Endothelial cell of umbilical vein (primary cell): ENCODE results near the gene NRXN3. TPM values are rescaled to one million over a fixed set of nuclear protein-coding genes. Genes with fewer than 3 reads are reported as not detected.

Experiments used
- BruUV-seq: library from RNA; stranded (reverse); fragments of 400-500 nt; replicated peaks from 2 replicates; lab custom pipeline; 2021; lab: Mats Ljungman, UMichigan
- CTCF ChIA-PET: fragments of 300-600, 350-600 bp; sonication (Branson Sonifier 250); formaldehyde crosslinking; loops from one replicate; lab custom pipeline; 2021; ENCODE audit warnings: antibody characterized with exemption, inconsistent platforms; lab: Charles Lee
- POLR2A ChIA-PET: fragments of 300-600, 350-600 bp; sonication (Branson Sonifier 250); formaldehyde crosslinking; loops from one replicate; lab custom pipeline; 2021; ENCODE audit warnings: antibody characterized with exemption, inconsistent platforms; lab: Charles Lee
- DNase-seq: peaks from one replicate; pipeline ENCODE4 v3.0.0-alpha.2; 2011; ENCODE audit warnings: low read depth, low spot score
- FAIRE-seq: peaks from 2 replicates; lab custom pipeline; 2011; peaks lifted over from hg19 to GRCh38; lab: Jason Lieb, UNC
- H2AFZ ChIP-seq: 2 replicates; pipeline ENCODE4 v1.6.0; 2012; ENCODE audit warnings: low read depth, low read length, control low read depth, inconsistent platforms
- H3K27ac ChIP-seq: 2 replicates; pipeline ENCODE4 v1.5.1; 2011; ENCODE audit warnings: low read depth, mild to moderate bottlenecking, control low read depth, low read length, moderate library complexity; ENCODE audit not compliant: insufficient read depth
- H3K27me3 ChIP-seq, 2 experiments: 2 replicates each; pipeline versions ENCODE4 v1.6.0 to v1.6.1; 2011; ENCODE audit warnings: low read length in 2 of 2, mixed read lengths in 1 of 2; ENCODE audit not compliant: control insufficient read depth in 2 of 2, insufficient read depth in 2 of 2
- H3K36me3 ChIP-seq, 2 experiments: 2 replicates in 1 of 2; 3 replicates in 1 of 2; pipeline ENCODE4 v1.5.1; 2011; ENCODE audit warnings: low read length in 2 of 2, mild to moderate bottlenecking in 1 of 2, moderate library complexity in 1 of 2; ENCODE audit not compliant: control insufficient read depth in 2 of 2, insufficient read depth in 2 of 2; ENCODE audit errors: extremely low read depth in 1 of 2
- H3K4me1 ChIP-seq: 3 replicates; pipeline ENCODE4 v1.5.1; 2011; ENCODE audit warnings: mild to moderate bottlenecking, low read length; ENCODE audit not compliant: control insufficient read depth, insufficient read depth; ENCODE audit errors: extremely low read depth
- H3K4me2 ChIP-seq: 2 replicates; pipeline ENCODE4 v1.6.1; 2011; ENCODE audit warnings: low read length, control low read depth, mixed read lengths; ENCODE audit not compliant: insufficient read depth
- H3K4me3 ChIP-seq, 3 experiments: fragments of 200-600 bp in 1 of 3; sonication (generic), shearing (Covaris generic) in 1 of 3; replicated peaks in 1 of 3; 2 replicates each; pipeline ENCODE4 v1.5.1; 2011 to 2016; ENCODE audit warnings: control low read depth in 3 of 3, low read length in 3 of 3, mild to moderate bottlenecking in 2 of 3, inconsistent platforms in 1 of 3, low read depth in 1 of 3, moderate library complexity in 1 of 3; ENCODE audit not compliant: insufficient read depth in 1 of 3
- H3K79me2 ChIP-seq: 2 replicates; pipeline ENCODE4 v1.6.0; 2012; ENCODE audit warnings: low read length, inconsistent platforms; ENCODE audit not compliant: control insufficient read depth, insufficient read depth
- H3K9ac ChIP-seq: replicated peaks from 2 replicates; pipeline ENCODE3; 2011; ENCODE audit warnings: low read length, control low read depth; ENCODE audit not compliant: insufficient read depth; ENCODE audit errors: extremely low read depth
- H3K9me1 ChIP-seq: replicated peaks from 3 replicates; pipeline ENCODE4 v1.6.0; 2011; ENCODE audit warnings: mild to moderate bottlenecking, low read length; ENCODE audit not compliant: control insufficient read depth, insufficient read depth; ENCODE audit errors: extremely low read depth
- H3K9me3 ChIP-seq: replicated peaks from 2 replicates; pipeline ENCODE4 v1.5.1; 2012; ENCODE audit warnings: low read length, inconsistent platforms; ENCODE audit not compliant: control insufficient read depth, insufficient read depth
- H4K20me1 ChIP-seq: replicated peaks from 2 replicates; pipeline ENCODE3; 2011; ENCODE audit warnings: mild to moderate bottlenecking, low read length; ENCODE audit not compliant: control insufficient read depth, insufficient read depth; ENCODE audit errors: extremely low read depth
- EZH2 ChIP-seq: IDR thresholded peaks from 2 replicates; pipeline ENCODE4 v1.6.1; 2012; ENCODE audit warnings: borderline replicate concordance, low read depth, mild to moderate bottlenecking, moderate library complexity, low read length, inconsistent platforms; ENCODE audit not compliant: severe bottlenecking
- FOS ChIP-seq: IDR thresholded peaks from 2 replicates; pipeline ENCODE4 v1.6.1; 2011; ENCODE audit warnings: mild to moderate bottlenecking, low read length, moderate library complexity, borderline replicate concordance; ENCODE audit not compliant: insufficient read depth
- GATA2 ChIP-seq: IDR thresholded peaks from 2 replicates; pipeline ENCODE4 v1.7.0; 2011; ENCODE audit warnings: low read depth, mild to moderate bottlenecking, moderate library complexity, mixed read lengths, low read length; ENCODE audit not compliant: insufficient read length, insufficient read depth
- JUN ChIP-seq: IDR thresholded peaks from 2 replicates; pipeline ENCODE4 v1.6.1; 2011; ENCODE audit warnings: borderline replicate concordance, low read depth; ENCODE audit not compliant: insufficient read length, insufficient read depth
- MYC ChIP-seq: IDR thresholded peaks from one replicate; pipeline ENCODE4 v1.6.1; 2011; ENCODE audit warnings: mild to moderate bottlenecking, low read depth, low read length
- POLR2A ChIP-seq: IDR thresholded peaks from 2 replicates; pipeline ENCODE4 v1.6.1; 2012; ENCODE audit warnings: low read depth, mild to moderate bottlenecking, control low read depth, low read length
- POLR2AphosphoS5 ChIP-seq: IDR thresholded peaks from 2 replicates; pipeline ENCODE4 v1.6.1; 2012; ENCODE audit warnings: low read depth, mild to moderate bottlenecking, control low read depth, low read length, moderate library complexity; ENCODE audit not compliant: insufficient read depth
- dilution Hi-C: fragments of 300-500 bp; cut with MboI; formaldehyde crosslinking; loops from one replicate; pipeline ENCODE4 v1.15.0; 2019; ENCODE audit warnings: low sequenced_read_pairs; ENCODE audit not compliant: extremely low pct_ligation_motif_present
- intact Hi-C: fragments of 100-400 bp; cut with micrococcal nuclease; formaldehyde crosslinking; loops from one replicate; pipeline ENCODE4 v1.10.0; 2022
- polyA plus RNA-seq, 4 experiments: library from polyadenylated mRNA; depleted of rRNA in 3 of 4; stranded (reverse) in 3 of 4; unstranded in 1 of 4; fragments of >200 nt; gene quantifications; 2 replicates each; pipeline versions ENCODE4 v1.2.1 to v1.2.3, GENCODE V29; 2011 to 2012; ENCODE audit warnings: missing spikeins in 1 of 4
- total RNA-seq: library from RNA; stranded (reverse); gene quantifications from 2 replicates; pipeline ENCODE4 v1.2.3, GENCODE V29; 2021
- TF ChIP-seq, protein P1 (sequence below): IDR thresholded peaks from 2 replicates; pipeline ENCODE4 v1.6.1; 2011; ENCODE audit not compliant: insufficient read depth, insufficient read length
- TF ChIP-seq, protein P2 (sequence below), 2 donors: IDR thresholded peaks; 1 replicate in 1 of 2; 2 replicates in 1 of 2; pipeline ENCODE4 v1.5.1; 2011; ENCODE audit warnings: low read length in 2 of 2, mild to moderate bottlenecking in 2 of 2, moderate library complexity in 2 of 2, control low read depth in 1 of 2, inconsistent platforms in 1 of 2, low read depth in 1 of 2; ENCODE audit not compliant: insufficient read depth in 1 of 2; ENCODE audit errors: extremely low read depth in 1 of 2

The NRXN3 gene
- total and polyA plus RNA-seq, 2 donors (not counting 3 experiments of a cell fraction or from before 2014, with no cell fraction given): 0.72 to 4.2 TPM

- no peak overlapping the region for H2AFZ ChIP-seq
- H3K79me2 ChIP-seq: no peaks in the 10 kb centered on the region
- DNase-seq (no peak), FAIRE-seq (no peak)
- no peaks in the 10 kb centered on the region for H3K4me1 ChIP-seq
- TF ChIP-seq, protein P1, sequence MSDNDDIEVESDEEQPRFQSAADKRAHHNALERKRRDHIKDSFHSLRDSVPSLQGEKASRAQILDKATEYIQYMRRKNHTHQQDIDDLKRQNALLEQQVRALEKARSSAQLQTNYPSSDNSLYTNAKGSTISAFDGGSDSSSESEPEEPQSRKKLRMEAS: no peak
- TF ChIP-seq POLR2AphosphoS5 (no peak), MYC (no peak), FOS (no peak), JUN (no peak), GATA2 (no peak), EZH2 (no peak), POLR2A (no peak)
- TF ChIP-seq, protein P2, sequence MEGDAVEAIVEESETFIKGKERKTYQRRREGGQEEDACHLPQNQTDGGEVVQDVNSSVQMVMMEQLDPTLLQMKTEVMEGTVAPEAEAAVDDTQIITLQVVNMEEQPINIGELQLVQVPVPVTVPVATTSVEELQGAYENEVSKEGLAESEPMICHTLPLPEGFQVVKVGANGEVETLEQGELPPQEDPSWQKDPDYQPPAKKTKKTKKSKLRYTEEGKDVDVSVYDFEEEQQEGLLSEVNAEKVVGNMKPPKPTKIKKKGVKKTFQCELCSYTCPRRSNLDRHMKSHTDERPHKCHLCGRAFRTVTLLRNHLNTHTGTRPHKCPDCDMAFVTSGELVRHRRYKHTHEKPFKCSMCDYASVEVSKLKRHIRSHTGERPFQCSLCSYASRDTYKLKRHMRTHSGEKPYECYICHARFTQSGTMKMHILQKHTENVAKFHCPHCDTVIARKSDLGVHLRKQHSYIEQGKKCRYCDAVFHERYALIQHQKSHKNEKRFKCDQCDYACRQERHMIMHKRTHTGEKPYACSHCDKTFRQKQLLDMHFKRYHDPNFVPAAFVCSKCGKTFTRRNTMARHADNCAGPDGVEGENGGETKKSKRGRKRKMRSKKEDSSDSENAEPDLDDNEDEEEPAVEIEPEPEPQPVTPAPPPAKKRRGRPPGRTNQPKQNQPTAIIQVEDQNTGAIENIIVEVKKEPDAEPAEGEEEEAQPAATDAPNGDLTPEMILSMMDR (IDR thresholded peaks at IDR 0.05; ENCODE audit: extremely low read depth in 1 of 2, insufficient read depth in 1 of 2, low read depth in 1 of 2, low read length in 2 of 2): no peak
- H3K9me1 ChIP-seq: no peaks in the 10 kb centered on the region
- no TSS peak for BruUV-seq
- ChIA-PET POLR2A (no interaction called here), CTCF (interaction anchor here (1.0 to 1.4 kb wide), 3 partner anchors 571 to 606 kb away, joined by 3 read pairs; no protein-coding TSS in a partner anchor)
- H3K27me3 ChIP-seq: no peaks in the 10 kb centered on the region
- no peak overlapping the region for H3K4me2 ChIP-seq
- no peak overlapping the region for H3K4me3 ChIP-seq
- dilution Hi-C loops (no loop called here), intact Hi-C loops (loop anchor here (5.0 kb wide), 1 partner anchor 263 kb away; no protein-coding TSS in a partner anchor)
- no peaks in the 10 kb centered on the region for H3K36me3 ChIP-seq
- no peaks in the 10 kb centered on the region for H4K20me1 ChIP-seq
- H3K9ac ChIP-seq: no peak overlapping the region
- no peaks in the 10 kb centered on the region for H3K9me3 ChIP-seq
- H3K27ac ChIP-seq: no peak overlapping the region
Observed at GRCh38 chr14:79540394-79540793, 1370.2 kb downstream of the NRXN3 start.
